ENCODE results near the gene SH3RF3. TPM values are rescaled to one million over a fixed set of nuclear protein-coding genes. Genes with fewer than 3 reads are reported as not detected.

SH3RF3 gene
- total RNA-seq, 2 experiments from 2014 or later: 1.9 to 2.3 TPM

GRCh38 chr2:109376796-109377495 is 247.9 kb downstream of the SH3RF3 start:
- no peaks in the 10 kb centered on the region for H3K36me3 Mint-ChIP-seq (ENCODE audit: low read depth)
- ATAC-seq (no peak), DNase-seq (no peak)
- TF ChIP-seq CTCF (IDR thresholded peaks at IDR 0.05): no peak
- no peak overlapping the region for H3K4me3 Mint-ChIP-seq
- intact Hi-C loops (cut with micrococcal nuclease): no loop called here
- POLR2A ChIA-PET: interaction anchor here (0.5 kb wide), 1 partner anchor 128 kb away, joined by 4 read pairs; no protein-coding TSS in a partner anchor
- H3K27ac Mint-ChIP-seq: no peak overlapping the region
- CTCF ChIA-PET: no interaction called here
- no peaks in the 10 kb centered on the region for H3K9me3 Mint-ChIP-seq
- no peaks in the 10 kb centered on the region for H3K27me3 Mint-ChIP-seq
- no peaks in the 10 kb centered on the region for H3K4me1 Mint-ChIP-seq (ENCODE audit: low read depth)

- ChIA-PET CTCF (interaction anchor here (0.8 kb wide), 1 partner anchor 10 kb away, joined by 3 read pairs; no protein-coding TSS in a partner anchor), POLR2A (no interaction called here)
- DNase-seq: no peak
- H3K36me3 Mint-ChIP-seq (ENCODE audit: low read depth): no peaks in the 10 kb centered on the region
- H3K27ac Mint-ChIP-seq: no peak overlapping the region
- no peaks in the 10 kb centered on the region for H3K4me1 Mint-ChIP-seq (ENCODE audit: low read depth)
- ATAC-seq: no peak
- H3K9me3 Mint-ChIP-seq: no peaks in the 10 kb centered on the region
- no peaks in the 10 kb centered on the region for H3K27me3 Mint-ChIP-seq
- TF ChIP-seq CTCF (IDR thresholded peaks at IDR 0.05): no peak
- H3K4me3 Mint-ChIP-seq: no peak overlapping the region
- intact Hi-C loops (cut with micrococcal nuclease): no loop called here
These were observed 249.0 kb downstream of the SH3RF3 start for GRCh38 chr2:109377976-109378375.

- no peak for TF ChIP-seq CTCF (IDR thresholded peaks at IDR 0.05)
- Mint-ChIP-seq H3K4me1 (ENCODE audit: low read depth) (no peaks in the 10 kb centered on the region), H3K27me3 (no peaks in the 10 kb centered on the region), H3K4me3 (no peak overlapping the region), H3K27ac (no peak overlapping the region), H3K9me3 (no peaks in the 10 kb centered on the region), H3K36me3 (ENCODE audit: low read depth) (no peaks in the 10 kb centered on the region)
- DNase-seq (no peak), ATAC-seq (no peak)
- ChIA-PET POLR2A (no interaction called here), CTCF (interaction anchor here (0.8 kb wide), 1 partner anchor 10 kb away, joined by 3 read pairs; no protein-coding TSS in a partner anchor)
- intact Hi-C loops (cut with micrococcal nuclease): no loop called here
These were observed 249.7 kb downstream of the SH3RF3 start for GRCh38 chr2:109378682-109379081.

- CTCF ChIA-PET: no interaction called here
- no peak overlapping the region for H3K4me3 Mint-ChIP-seq
These were observed 250.5 kb downstream of the SH3RF3 start for GRCh38 chr2:109379507-109379906.

More at GRCh38 chr2:109379507-109379906, 250.5 kb downstream of the SH3RF3 start:
- POLR2A ChIA-PET: no interaction called here
- Mint-ChIP-seq H3K9me3 (no peaks in the 10 kb centered on the region), H3K4me1 (ENCODE audit: low read depth) (no peaks in the 10 kb centered on the region), H3K36me3 (ENCODE audit: low read depth) (no peaks in the 10 kb centered on the region), H3K27ac (no peak overlapping the region), H3K27me3 (no peaks in the 10 kb centered on the region)
- intact Hi-C loops (cut with micrococcal nuclease): no loop called here
- no peak for DNase-seq
- no peak for TF ChIP-seq CTCF (IDR thresholded peaks at IDR 0.05)
- no peak for ATAC-seq

Measured in activated CD8-positive, alpha-beta T cell treated with anti-CD3 and anti-CD28 coated beads for 36 hours (primary cell).